Gastroesophageal sphincter (tissue), 3 donors: ENCODE measurements around the gene SOX6.

Source experiments
- POLR2A ChIP-seq, 2 donors: fragments of 450-650 bp; IDR thresholded peaks; one replicate each; pipeline ENCODE4 v1.6.1; 2017; ENCODE audit warnings: antibody characterized with exemption in 2 of 2, mild to moderate bottlenecking in 2 of 2, moderate library complexity in 1 of 2
- POLR2AphosphoS5 ChIP-seq: sonication (generic); formaldehyde crosslinking; IDR thresholded peaks from one replicate; pipeline ENCODE4 v1.6.1; 2017; ENCODE audit warnings: antibody characterized with exemption
- TF ChIP-seq, protein P1 (sequence below), 4 experiments: fragments of 200-600 bp in 2 of 4; fragments of 450-650 bp in 2 of 4; sonication (generic) in 1 of 4; IDR thresholded peaks; one replicate each; pipeline ENCODE4 v1.5.1; 2017 to 2019; ENCODE audit warnings: antibody characterized with exemption in 4 of 4, mild to moderate bottlenecking in 2 of 4, moderate library complexity in 2 of 4

DNA sequence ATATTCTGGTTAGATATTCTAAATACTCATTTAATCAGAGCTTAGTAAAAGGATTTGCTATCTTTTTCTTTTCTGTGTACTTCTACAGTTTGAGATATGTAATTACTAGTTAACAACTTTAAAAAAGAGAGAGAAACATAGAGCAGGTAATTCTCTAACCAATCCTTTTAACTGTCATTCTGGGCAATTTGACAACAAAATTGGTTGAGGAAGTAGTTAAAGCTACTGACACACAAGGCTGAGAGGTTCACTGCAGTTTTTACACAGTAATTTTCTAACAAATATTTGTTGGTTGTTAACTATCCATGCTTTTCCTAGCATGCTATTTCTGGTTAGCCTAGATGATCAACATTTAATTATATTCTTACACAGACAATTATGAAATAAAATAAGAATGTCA, 3.6 kb downstream of the SOX6 start:
- TF ChIP-seq, protein P1, sequence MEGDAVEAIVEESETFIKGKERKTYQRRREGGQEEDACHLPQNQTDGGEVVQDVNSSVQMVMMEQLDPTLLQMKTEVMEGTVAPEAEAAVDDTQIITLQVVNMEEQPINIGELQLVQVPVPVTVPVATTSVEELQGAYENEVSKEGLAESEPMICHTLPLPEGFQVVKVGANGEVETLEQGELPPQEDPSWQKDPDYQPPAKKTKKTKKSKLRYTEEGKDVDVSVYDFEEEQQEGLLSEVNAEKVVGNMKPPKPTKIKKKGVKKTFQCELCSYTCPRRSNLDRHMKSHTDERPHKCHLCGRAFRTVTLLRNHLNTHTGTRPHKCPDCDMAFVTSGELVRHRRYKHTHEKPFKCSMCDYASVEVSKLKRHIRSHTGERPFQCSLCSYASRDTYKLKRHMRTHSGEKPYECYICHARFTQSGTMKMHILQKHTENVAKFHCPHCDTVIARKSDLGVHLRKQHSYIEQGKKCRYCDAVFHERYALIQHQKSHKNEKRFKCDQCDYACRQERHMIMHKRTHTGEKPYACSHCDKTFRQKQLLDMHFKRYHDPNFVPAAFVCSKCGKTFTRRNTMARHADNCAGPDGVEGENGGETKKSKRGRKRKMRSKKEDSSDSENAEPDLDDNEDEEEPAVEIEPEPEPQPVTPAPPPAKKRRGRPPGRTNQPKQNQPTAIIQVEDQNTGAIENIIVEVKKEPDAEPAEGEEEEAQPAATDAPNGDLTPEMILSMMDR (IDR thresholded peaks at IDR 0.05): no peak
- TF ChIP-seq POLR2A (IDR thresholded peaks at IDR 0.05) (no peak), POLR2AphosphoS5 (no peak)
